Occipital lobe (tissue), 3 donors: ENCODE results near the gene EGR4. TPM values are rescaled to one million over a fixed set of nuclear protein-coding genes. Genes with fewer than 3 reads are reported as not detected.

Experiments used
- DNase-seq: peaks from one replicate; lab custom pipeline; 2025; lab: John Stamatoyannopoulos, UW
- small RNA-seq: library from RNA; depleted of rRNA; stranded (forward); fragments of <200 nt; gene quantifications from one replicate; pipeline ENCODE3, GENCODE V24; 2014
- total RNA-seq: library from RNA; depleted of rRNA; stranded (reverse); fragments of >200 nt; gene quantifications from one replicate; pipeline ENCODE4 v1.2.3, GENCODE V29; 2014

Gene EGR4
- total RNA-seq, 1 donor from 2014 or later = not detected

DNA sequence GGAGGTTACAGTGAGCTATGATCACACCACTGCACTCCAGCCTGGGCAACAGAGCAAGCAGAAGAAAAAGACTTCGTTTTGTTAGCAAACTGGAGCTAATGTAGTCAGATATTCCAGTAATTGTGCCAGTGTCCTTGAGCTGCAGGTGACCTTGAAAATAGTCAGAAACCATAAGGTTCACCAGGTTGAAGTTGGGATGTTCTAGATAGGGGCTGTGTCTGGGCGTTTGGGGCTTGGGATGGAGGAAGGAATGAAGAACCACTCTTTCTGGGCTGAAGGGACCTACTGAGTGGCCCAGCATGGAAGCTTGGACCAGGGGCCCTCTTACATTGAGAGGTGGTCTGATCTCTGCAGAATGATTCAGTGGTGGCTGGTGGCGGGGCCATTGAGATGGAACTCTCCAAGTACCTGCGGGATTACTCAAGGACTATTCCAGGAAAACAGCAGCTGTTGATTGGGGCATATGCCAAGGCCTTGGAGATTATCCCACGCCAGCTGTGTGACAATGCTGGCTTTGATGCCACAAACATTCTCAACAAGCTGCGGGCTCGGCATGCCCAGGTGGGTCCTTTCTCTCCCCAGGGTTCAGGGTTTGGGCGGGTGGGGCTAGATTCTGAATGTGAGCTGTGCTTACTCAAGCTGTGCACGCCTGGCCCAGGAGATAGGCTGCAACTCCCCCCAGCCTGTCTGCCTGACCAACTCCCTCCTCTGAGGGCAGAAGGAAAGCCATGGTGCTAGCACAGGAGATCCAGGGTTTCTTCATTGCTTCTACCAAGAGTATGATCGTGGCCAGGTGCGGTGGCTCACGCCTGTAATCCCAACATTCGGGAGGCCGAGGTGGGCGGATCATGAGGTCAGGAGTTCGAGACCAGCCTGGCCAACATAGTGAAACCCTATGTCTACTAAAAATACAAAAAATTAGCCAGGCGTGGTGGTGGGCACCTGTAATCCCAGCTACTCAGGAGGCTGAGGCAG is 42.2 kb downstream of the EGR4 start:
- no peak for DNase-seq

DNA sequence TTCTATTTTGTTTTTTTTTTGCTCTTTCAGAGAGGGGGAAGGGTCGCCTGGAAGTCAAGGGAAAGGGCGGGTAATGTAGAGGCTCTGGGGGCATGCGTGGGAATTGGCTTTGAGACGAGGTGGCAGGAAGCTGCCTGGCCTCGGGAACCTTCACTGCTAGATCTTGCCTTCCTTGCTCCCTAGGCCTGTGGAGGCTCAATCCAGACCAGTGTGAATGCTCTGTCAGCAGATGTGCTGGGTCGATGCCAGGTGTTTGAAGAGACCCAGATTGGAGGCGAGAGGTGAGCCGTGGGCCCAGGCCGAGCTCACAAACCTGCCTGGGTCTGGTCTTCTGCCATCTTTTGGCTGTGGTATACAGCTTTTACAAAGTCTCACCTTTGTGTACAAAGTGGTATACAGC is 43.7 kb downstream of the EGR4 start:
- DNase-seq = no peak

DNA sequence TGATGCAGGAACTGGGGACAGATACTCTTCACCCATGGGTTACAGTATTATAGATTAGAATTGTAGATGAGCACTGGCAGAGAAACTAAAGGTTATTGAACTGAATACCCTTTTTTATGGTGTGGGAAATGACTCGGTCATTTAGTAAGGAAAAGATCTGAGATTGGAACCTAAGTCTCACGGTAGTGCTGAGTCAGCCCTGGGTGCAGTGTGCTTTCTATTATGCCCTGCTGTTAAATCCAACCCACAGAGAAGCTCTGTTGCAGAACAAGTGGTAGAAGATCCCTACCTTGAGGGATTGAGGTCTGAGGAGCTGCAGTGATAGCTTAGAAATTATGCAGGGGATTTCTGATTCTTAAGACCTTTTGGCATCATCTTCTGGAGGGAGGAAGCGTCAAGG is 46.5 kb downstream of the EGR4 start:
- no peak for DNase-seq

DNA sequence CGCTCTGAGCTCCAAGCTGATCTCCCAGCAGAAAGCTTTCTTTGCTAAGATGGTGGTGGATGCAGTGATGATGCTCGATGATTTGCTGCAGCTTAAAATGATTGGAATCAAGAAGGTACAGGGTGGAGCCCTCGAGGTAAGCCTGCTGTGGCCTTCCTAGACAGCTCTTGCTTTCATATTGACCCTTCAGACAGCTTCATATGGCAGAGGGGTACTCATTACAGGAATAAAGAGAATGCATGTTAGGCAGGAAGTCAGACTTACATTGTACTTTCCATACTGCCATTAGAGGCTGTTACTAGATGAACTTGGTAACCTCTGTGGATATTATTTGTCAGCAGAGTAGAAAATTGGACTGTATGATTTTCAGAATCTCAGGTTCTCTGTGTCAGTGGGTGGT is 48.8 kb downstream of the EGR4 start:
- DNase-seq = no peak

DNA sequence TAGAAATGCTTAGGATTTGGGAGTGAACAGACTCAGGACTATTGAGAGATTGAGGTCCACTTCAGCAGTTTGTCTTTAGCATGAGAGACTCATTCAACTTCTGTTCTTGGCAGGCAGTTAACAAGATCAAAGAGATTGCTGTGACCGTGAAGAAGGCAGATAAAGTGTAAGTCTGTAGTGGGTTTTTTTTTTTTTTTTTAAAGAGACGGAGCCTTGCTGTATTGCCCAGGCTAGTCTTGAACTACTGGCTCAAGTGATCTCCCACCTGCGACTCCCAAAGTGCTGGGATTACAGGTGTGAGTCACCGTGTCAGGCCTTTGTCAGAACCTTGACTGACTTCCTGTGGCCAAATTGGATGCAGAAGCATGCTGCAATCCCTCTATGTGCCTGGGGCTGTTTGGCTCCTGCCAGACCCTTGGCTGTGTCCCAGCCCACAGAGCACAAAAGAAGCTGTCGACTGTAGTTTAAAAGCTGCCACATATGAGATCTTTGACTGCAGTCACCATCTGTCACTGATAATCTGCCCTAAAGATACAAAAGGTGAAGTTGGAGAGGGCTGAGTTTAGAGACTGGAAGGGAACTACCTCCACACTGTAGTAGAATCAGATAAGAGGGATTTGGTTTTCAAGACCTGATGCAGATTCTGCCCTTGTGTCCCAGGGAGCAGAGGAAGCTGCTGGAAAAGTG is 49.3 kb downstream of the EGR4 start:
- DNase-seq = no peak

Small RNA genes lying within 50 kb of the gene (small RNA-seq; reads per million reads assigned to genes)
- not detected for gene RNU6-111P

Other genes starting within 250 kb of the EGR4 start
- gene SFXN5, start 221.8 kb downstream of the EGR4 start, total RNA-seq = 27.5 TPM
- 7.5 TPM for gene RAB11FIP5, start 180.6 kb downstream of the EGR4 start, total RNA-seq
- gene NOTO, start 91.0 kb downstream of the EGR4 start, total RNA-seq = not detected
- gene SMYD5, start 79.3 kb downstream of the EGR4 start, total RNA-seq = 20.0 TPM
- 5.9 TPM for gene PRADC1, start 60.3 kb downstream of the EGR4 start, total RNA-seq
- gene CCT7, start 59.2 kb downstream of the EGR4 start, total RNA-seq = 164 TPM
- gene FBXO41, start 9.1 kb downstream of the EGR4 start, total RNA-seq = 27.0 TPM
- gene ALMS1, start 92.3 kb upstream of the EGR4 start, total RNA-seq = 76.0 TPM